Progenitor cell of endocrine pancreas (in vitro differentiated cells): Measurements from ENCODE around the gene FBXL7. TPM values are rescaled to one million over a fixed set of nuclear protein-coding genes. Genes with fewer than 3 reads are reported as not detected.

Source experiments
- DNase-seq: peaks from one replicate; pipeline ENCODE4 v3.0.0; 2021; ENCODE audit warnings: low spot score; ENCODE audit not compliant: unreplicated experiment
- H3K27ac Mint-ChIP-seq: 2 replicates; pipeline ENCODE4 v1.8.0; 2021; ENCODE audit warnings: mild to moderate bottlenecking, moderate library complexity, mixed read lengths
- H3K27me3 Mint-ChIP-seq: 2 replicates; pipeline ENCODE4 v1.8.0; 2021; ENCODE audit warnings: mixed read lengths
- H3K36me3 Mint-ChIP-seq: 2 replicates; pipeline ENCODE4 v1.8.0; 2022; ENCODE audit warnings: mixed read lengths; ENCODE audit not compliant: insufficient read depth
- H3K4me1 Mint-ChIP-seq: 2 replicates; pipeline ENCODE4 v1.8.0; 2021; ENCODE audit warnings: low read depth, mixed read lengths
- H3K4me3 Mint-ChIP-seq: 2 replicates; pipeline ENCODE4 v1.8.0; 2021; ENCODE audit warnings: low read depth, mild to moderate bottlenecking, moderate library complexity, mixed read lengths
- H3K9me3 Mint-ChIP-seq: 2 replicates; pipeline ENCODE4 v1.8.0; 2021; ENCODE audit warnings: low read depth, mixed read lengths
- CTCF ChIP-seq: fragments of 200-600 bp; sonication (generic); IDR thresholded peaks from one replicate; pipeline ENCODE4 v1.5.0; 2021; ENCODE audit warnings: antibody characterized with exemption, mild to moderate bottlenecking; ENCODE audit not compliant: unreplicated experiment
- total RNA-seq: library from RNA; stranded (reverse); gene quantifications from 2 replicates; pipeline ENCODE4 v1.2.1, GENCODE V29; 2021

Gene FBXL7
- total RNA-seq, 1 donor from 2014 or later, result 15.4 TPM

- no peaks in the 10 kb centered on the region for H3K9me3 Mint-ChIP-seq
- H3K27ac Mint-ChIP-seq, result no peak overlapping the region
- H3K4me3 Mint-ChIP-seq, result no peak overlapping the region
- no peaks in the 10 kb centered on the region for H3K27me3 Mint-ChIP-seq
- peaks cover 10% of the 10 kb centered on the region for H3K4me1 Mint-ChIP-seq
- TF ChIP-seq CTCF, result no peak
- DNase-seq, result no peak
- no peaks in the 10 kb centered on the region for H3K36me3 Mint-ChIP-seq
Measured at GRCh38 chr5:15715535-15715934, 215.6 kb downstream of the FBXL7 start.

- Mint-ChIP-seq H3K4me3 (no peak overlapping the region), H3K9me3 (no peaks in the 10 kb centered on the region), H3K4me1 (peaks cover 10% of the 10 kb centered on the region), H3K27ac (no peak overlapping the region), H3K27me3 (no peaks in the 10 kb centered on the region), H3K36me3 (no peaks in the 10 kb centered on the region)
- TF ChIP-seq CTCF, result no peak
- DNase-seq, result no peak
Measured at GRCh38 chr5:15715967-15716366, 216.0 kb downstream of the FBXL7 start.

- TF ChIP-seq CTCF, result no peak
- Mint-ChIP-seq H3K4me1 (peaks cover 10% of the 10 kb centered on the region), H3K4me3 (no peak overlapping the region), H3K27ac (no peak overlapping the region), H3K27me3 (no peaks in the 10 kb centered on the region), H3K36me3 (no peaks in the 10 kb centered on the region), H3K9me3 (no peaks in the 10 kb centered on the region)
- DNase-seq, result no peak
Measured at GRCh38 chr5:15717001-15717400, 217.0 kb downstream of the FBXL7 start.

GRCh38 chr5:15718421-15719179 is 218.6 kb downstream of the FBXL7 start:
- no peak for DNase-seq
- Mint-ChIP-seq H3K9me3 (no peaks in the 10 kb centered on the region), H3K4me3 (no peak overlapping the region), H3K27ac (no peak overlapping the region), H3K27me3 (no peaks in the 10 kb centered on the region), H3K36me3 (no peaks in the 10 kb centered on the region), H3K4me1 (peaks cover 10% of the 10 kb centered on the region)
- no peak for TF ChIP-seq CTCF

- Mint-ChIP-seq H3K9me3 (peaks cover 2% of the 10 kb centered on the region), H3K4me3 (no peak overlapping the region), H3K27me3 (no peaks in the 10 kb centered on the region), H3K27ac (no peak overlapping the region), H3K36me3 (no peaks in the 10 kb centered on the region), H3K4me1 (peaks cover 10% of the 10 kb centered on the region)
- no peak for DNase-seq
- TF ChIP-seq CTCF, result no peak
Measured at GRCh38 chr5:15719784-15720183, 219.8 kb downstream of the FBXL7 start.
